A549 (cell line): Measurements from ENCODE around the gene MERTK. TPM values are rescaled to one million over a fixed set of nuclear protein-coding genes. Genes with fewer than 3 reads are reported as not detected.

Experiments used
- ATAC-seq, 2 experiments: fragments of 200-7000 bp in 1 of 2; fragments of >200 bp in 1 of 2; cut with Nextera tagmentation in 1 of 2; cut with Tn5 transposase in 1 of 2; 3 replicates each; pipeline versions ENCODE4 v1.8.0 to v1.9.1; 2018 to 2020; ENCODE audit warnings: mild to moderate bottlenecking in 1 of 2, moderate library complexity in 1 of 2
- CTCF ChIA-PET: fragments of 300-600 bp; sonication (Branson Sonifier 250); formaldehyde crosslinking; extraction: SDS; loops from one replicate; lab custom pipeline; 2021; ENCODE audit warnings: antibody characterized with exemption, inconsistent platforms; lab: Yijun Ruan, JAX
- POLR2A ChIA-PET: fragments of 350-600 bp; formaldehyde crosslinking; extraction: SDS; loops from one replicate; lab custom pipeline; 2021; ENCODE audit warnings: antibody characterized with exemption, inconsistent platforms; lab: Yijun Ruan, JAX
- DNase-seq, 2 experiments: peaks; one replicate each; pipeline versions ENCODE4 v3.0.0 to v3.0.0-alpha.2; 2011 to 2016; ENCODE audit warnings: low read depth in 1 of 2, low spot score in 1 of 2
- FAIRE-seq: peaks from 2 replicates; lab custom pipeline; 2011; peaks lifted over from hg19 to GRCh38; lab: Jason Lieb, UNC
- H3K27ac ChIP-seq, 2 experiments: fragments of >200 bp; sonication (Bioruptor Twin); formaldehyde crosslinking; 3 replicates each; pipeline ENCODE4 v1.5.1; 2016 to 2017
- H3K4me1 ChIP-seq: fragments of >200 bp; sonication (Bioruptor Twin); formaldehyde crosslinking; 3 replicates; pipeline ENCODE4 v1.6.1; 2016
- H3K4me2 ChIP-seq: fragments of >200 bp; sonication (Bioruptor Twin); formaldehyde crosslinking; 3 replicates; pipeline ENCODE4 v1.6.1; 2016
- H3K4me3 ChIP-seq: fragments of >200 bp; sonication (Bioruptor Twin); formaldehyde crosslinking; 3 replicates; pipeline ENCODE4 v1.5.1; 2016
- H3K9me3 ChIP-seq: fragments of >200 bp; sonication (Bioruptor Twin); formaldehyde crosslinking; 3 replicates; pipeline ENCODE4 v1.6.1; 2016
- ATOH8 ChIP-seq: fragments of 250-450 bp; sonication (Bioruptor Pico); IDR thresholded peaks from 2 replicates; pipeline ENCODE4 v1.5.0; 2020; ENCODE audit warnings: low read depth, mild to moderate bottlenecking, moderate library complexity
- BHLHE40 ChIP-seq: IDR thresholded peaks from 2 replicates; pipeline ENCODE4 v1.6.1; 2012; ENCODE audit warnings: low read depth, low read length, inconsistent platforms
- CHD4 ChIP-seq: fragments of 200-600 bp; sonication (generic); IDR thresholded peaks from 2 replicates; pipeline ENCODE4 v1.6.1; 2016; ENCODE audit warnings: antibody characterized with exemption, mild to moderate bottlenecking, borderline replicate concordance
- E2F6 ChIP-seq: IDR thresholded peaks from 2 replicates; pipeline ENCODE4 v1.6.1; 2012; ENCODE audit warnings: low read depth, borderline replicate concordance
- ELK1 ChIP-seq: fragments of 150-350 bp; IDR thresholded peaks from 2 replicates; pipeline ENCODE4 v1.6.1; 2014; ENCODE audit warnings: low read depth, mild to moderate bottlenecking, low read length
- ESRRA ChIP-seq: fragments of 150-350 bp; IDR thresholded peaks from 2 replicates; pipeline ENCODE4 v1.6.1; 2014; ENCODE audit warnings: mild to moderate bottlenecking, low read length, borderline replicate concordance
- FOSL2 ChIP-seq, 2 experiments: fragments of 450-650 bp in 1 of 2; fragments of >200 bp in 1 of 2; sonication (Bioruptor Twin) in 1 of 2; formaldehyde crosslinking; IDR thresholded peaks; 2 replicates each; pipeline versions ENCODE4 v1.5.0 to v1.6.1; 2016 to 2020; ENCODE audit warnings: mild to moderate bottlenecking in 1 of 2, moderate library complexity in 1 of 2
- GATA3 ChIP-seq: IDR thresholded peaks from 2 replicates; pipeline ENCODE4 v1.6.1; 2012; ENCODE audit warnings: borderline replicate concordance
- HDAC2 ChIP-seq: fragments of 200-600 bp; sonication (generic); IDR thresholded peaks from 2 replicates; pipeline ENCODE4 v1.6.1; 2016
- HMGXB4 ChIP-seq: fragments of 250-450 bp; sonication (Bioruptor Pico); IDR thresholded peaks from 2 replicates; pipeline ENCODE4 v1.5.0; 2021; ENCODE audit warnings: mild to moderate bottlenecking, moderate library complexity, borderline replicate concordance
- JUNB ChIP-seq: fragments of >200 bp; sonication (Bioruptor Twin); formaldehyde crosslinking; IDR thresholded peaks from 2 replicates; pipeline ENCODE4 v1.6.1; 2016
- MAX ChIP-seq: IDR thresholded peaks from 2 replicates; pipeline ENCODE4 v1.6.1; 2012
- USF2 ChIP-seq: fragments of 450-650 bp; IDR thresholded peaks from 2 replicates; pipeline ENCODE4 v1.6.1; 2014; ENCODE audit warnings: antibody characterized with exemption
- ZC3H11A ChIP-seq: fragments of 450-650 bp; IDR thresholded peaks from 2 replicates; pipeline ENCODE4 v1.6.1; 2014; ENCODE audit warnings: antibody characterized with exemption, mild to moderate bottlenecking
- ZSCAN20 ChIP-seq: fragments of 250-450 bp; sonication (Bioruptor Pico); IDR thresholded peaks from 2 replicates; pipeline ENCODE4 v1.8.0; 2022; ENCODE audit warnings: mild to moderate bottlenecking, moderate library complexity
- WGBS: methylation state at CpG from one replicate; pipeline ENCODE4 v1.1.6; 2017; ENCODE audit errors: missing lambda C conversion rate; 5-methylcytosine and 5-hydroxymethylcytosine counted together
- polyA plus RNA-seq, 4 experiments: library from polyadenylated mRNA; depleted of rRNA in 3 of 4; stranded (reverse); fragments of >200 nt; fragmentation: RNase III in 1 of 4; extraction: RNeasy Plus Mini Kit Qiagen cat#74134 plus additional on column Dnase treatment in 1 of 4; gene quantifications; 2 replicates in 3 of 4; 3 replicates in 1 of 4; pipeline ENCODE4 v1.2.3, GENCODE V29; 2011 to 2017

Gene MERTK
- polyA plus RNA-seq, 2 of the 4 experiments (the other 2 are of a cell fraction) = 1.4 to 4.0 TPM

- H3K9me3 ChIP-seq = no peaks in the 10 kb centered on the region
- TF ChIP-seq FOSL2 (IDR thresholded peaks at IDR 0.05) (no peak), FOSL2 (CRISPR knock-in tag; IDR thresholded peaks at IDR 0.05) (no peak)
- TF ChIP-seq, all 56 proteins: peak for 0
- Histone ChIP-seq H3K4me1 (no peaks in the 10 kb centered on the region), H3K4me2 (no peak overlapping the region), H3K27ac (no peak overlapping the region), H3K4me3 (no peak overlapping the region)
- CTCF ChIA-PET = interaction anchor here (1.0 kb wide), 1 partner anchor 17 kb away, joined by 3 read pairs; no protein-coding TSS in a partner anchor
- no peak for ATAC-seq
- FAIRE-seq = no peak
- DNase-seq = no peak
- POLR2A ChIA-PET = no interaction called here
- 87% methylated on average over 8 of the region's 8 CpGs for WGBS
Observed at GRCh38 chr2:112026509-112026908, 128.1 kb downstream of the MERTK start.

- POLR2A ChIA-PET = no interaction called here
- H3K4me1 ChIP-seq = no peaks in the 10 kb centered on the region
- ATAC-seq (no peak), DNase-seq (no peak), FAIRE-seq (no peak)
- WGBS = 80% methylated on average over 3 of the region's 3 CpGs
- TF ChIP-seq BHLHE40 (no peak), ZSCAN20 (CRISPR knock-in tag) (no peak)
- no peaks in the 10 kb centered on the region for H3K9me3 ChIP-seq
- no peak overlapping the region for H3K27ac ChIP-seq
- H3K4me3 ChIP-seq = no peak overlapping the region
- CTCF ChIA-PET = interaction anchor here (0.5 to 0.6 kb wide), 2 partner anchors 133 to 137 kb away, joined by 3 read pairs; no protein-coding TSS in a partner anchor
- no peak overlapping the region for H3K4me2 ChIP-seq
Observed at GRCh38 chr2:112027767-112028166, 129.4 kb downstream of the MERTK start.

- Histone ChIP-seq H3K27ac (no peak overlapping the region), H3K4me2 (no peak overlapping the region), H3K9me3 (no peaks in the 10 kb centered on the region), H3K4me1 (no peaks in the 10 kb centered on the region)
- CTCF ChIA-PET = interaction anchor here (1.5 to 1.8 kb wide), 3 partner anchors 11 to 141 kb away, joined by 3 to 8 read pairs (median 5); no protein-coding TSS in a partner anchor
- FAIRE-seq = no peak
- WGBS = 70% methylated on average over 2 of the region's 2 CpGs
- TF ChIP-seq E2F6 = no peak
- TF ChIP-seq ELK1 = no peak
- TF ChIP-seq MAX = no peak
- no peak for TF ChIP-seq ATOH8 (CRISPR knock-in tag)
- TF ChIP-seq JUNB = no peak
- TF ChIP-seq USF2 = no peak
- TF ChIP-seq ESRRA = no peak
- no peak for TF ChIP-seq ZC3H11A
- no peak for TF ChIP-seq GATA3
- TF ChIP-seq, all 56 proteins: peak for 0
- no peak for ATAC-seq
- no peak for DNase-seq
- POLR2A ChIA-PET = no interaction called here
- H3K4me3 ChIP-seq = no peak overlapping the region
Observed at GRCh38 chr2:112029164-112029563, 130.8 kb downstream of the MERTK start.

GRCh38 chr2:112031473-112032223, 133.2 kb downstream of the MERTK start:
- ATAC-seq (no peak), DNase-seq (no peak), FAIRE-seq (no peak)
- CTCF ChIA-PET = no interaction called here
- Histone ChIP-seq H3K4me1 (no peaks in the 10 kb centered on the region), H3K4me2 (no peak overlapping the region), H3K9me3 (no peaks in the 10 kb centered on the region; the same call in 2 of the 3 replicates), H3K4me3 (no peak overlapping the region), H3K27ac (no peak overlapping the region)
- POLR2A ChIA-PET = interaction anchor here (0.6 to 1.0 kb wide), 2 partner anchors 23 to 134 kb away, joined by 5 to 6 read pairs; partner anchors contain the start of gene TMEM87B
- WGBS = 69% methylated on average over 12 of the region's 12 CpGs
- no peak for TF ChIP-seq ELK1
- no peak for TF ChIP-seq HDAC2
- no peak for TF ChIP-seq HMGXB4
- TF ChIP-seq CHD4 = no peak
- no peak for TF ChIP-seq JUNB
